NCI-H2029 (cell line): ENCODE data around the gene KRTAP10-7.
"Not testable (repeated sequence)": the region's sequence is repeated elsewhere in the genome, so short reads cannot be mapped to it uniquely, and the experiment has no call there.

Source experiments
- DNase-seq: peaks from one replicate; lab custom pipeline; 2025; lab: John Stamatoyannopoulos, UW

The KRTAP10-7 gene

DNA sequence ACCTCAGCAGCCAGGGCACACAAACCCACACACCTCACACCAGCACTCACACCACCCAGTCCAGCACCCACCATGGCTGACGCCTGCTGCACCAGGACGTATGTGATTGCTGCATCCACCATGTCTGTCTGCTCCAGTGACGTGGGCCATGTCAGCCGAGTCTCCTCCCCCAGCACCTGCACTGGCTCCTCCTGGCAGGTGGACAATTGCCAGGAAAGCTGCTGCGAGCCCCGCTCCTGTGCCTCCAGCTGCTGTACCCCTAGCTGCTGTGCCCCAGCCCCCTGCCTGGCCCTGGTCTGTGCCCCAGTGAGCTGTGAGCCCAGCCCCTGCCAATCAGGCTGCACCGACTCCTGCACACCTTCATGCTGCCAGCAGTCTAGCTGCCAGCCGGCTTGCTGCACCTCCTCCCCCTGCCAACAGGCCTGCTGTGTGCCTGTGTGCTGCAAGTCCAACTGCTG is 11.7 kb downstream of the KRTAP10-7 start, which contains the start of gene KRTAP10-8:
Gene KRTAP10-8, plus strand, starts transcription at position 51 of the 458 bp plus-strand sequence. Its CDS starts 22 bp downstream, at position 73.
- no peak for DNase-seq

DNA sequence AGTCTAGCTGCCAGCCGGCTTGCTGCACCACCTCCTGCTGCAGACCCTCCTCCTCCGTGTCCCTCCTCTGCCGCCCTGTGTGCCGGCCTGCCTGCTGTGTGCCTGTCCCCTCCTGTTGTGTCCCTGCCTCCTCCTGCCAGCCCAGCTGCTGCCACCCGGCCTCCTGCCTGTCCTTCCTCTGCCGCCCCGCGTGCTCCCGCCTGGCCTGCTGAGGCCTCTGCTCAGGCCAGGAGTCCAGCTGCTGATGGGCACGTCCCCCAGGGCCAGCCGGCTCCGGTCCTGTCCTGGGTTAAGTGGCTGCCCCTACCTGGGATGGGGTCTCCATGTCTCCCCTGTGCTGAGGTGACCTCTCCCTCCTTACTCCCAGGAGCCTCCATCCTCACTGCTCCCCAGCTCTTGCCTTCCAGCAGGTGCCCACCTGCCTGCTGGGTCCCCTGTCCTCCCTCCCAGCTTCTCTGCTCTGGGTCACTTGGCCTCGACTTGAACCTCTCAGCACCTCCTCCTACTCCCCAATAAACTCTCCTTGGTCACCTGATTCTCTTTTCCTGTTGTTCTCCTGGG is 12.4 kb downstream of the KRTAP10-7 start:
- no peak for DNase-seq

- no peak for DNase-seq
Observed at GRCh38 chr21:44613386-44614155, 13.2 kb downstream of the KRTAP10-7 start.

DNA sequence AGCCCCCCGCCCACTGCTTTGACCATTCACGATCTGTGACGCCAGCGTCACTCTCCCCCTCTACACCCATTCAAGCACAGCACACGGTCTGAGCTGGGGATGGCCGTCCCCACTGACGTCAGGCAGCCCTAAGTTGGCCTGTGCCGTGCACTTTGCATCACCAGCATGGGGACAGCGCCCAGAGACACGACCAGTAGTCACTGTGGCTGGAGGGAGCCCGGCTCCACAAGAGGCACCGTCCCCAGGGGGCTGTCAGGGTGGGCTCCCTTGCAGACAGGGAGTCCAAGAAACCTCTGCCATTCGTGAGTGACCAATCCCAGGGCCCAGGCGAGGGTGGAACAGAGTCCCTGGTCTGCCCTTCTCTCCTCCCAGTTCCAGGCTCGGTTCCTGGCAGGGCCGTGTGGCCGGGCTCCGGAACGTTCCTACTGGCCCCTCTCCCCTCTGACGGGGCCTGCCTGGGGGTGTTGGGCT is 13.8 kb downstream of the KRTAP10-7 start:
- DNase-seq = no peak

DNA sequence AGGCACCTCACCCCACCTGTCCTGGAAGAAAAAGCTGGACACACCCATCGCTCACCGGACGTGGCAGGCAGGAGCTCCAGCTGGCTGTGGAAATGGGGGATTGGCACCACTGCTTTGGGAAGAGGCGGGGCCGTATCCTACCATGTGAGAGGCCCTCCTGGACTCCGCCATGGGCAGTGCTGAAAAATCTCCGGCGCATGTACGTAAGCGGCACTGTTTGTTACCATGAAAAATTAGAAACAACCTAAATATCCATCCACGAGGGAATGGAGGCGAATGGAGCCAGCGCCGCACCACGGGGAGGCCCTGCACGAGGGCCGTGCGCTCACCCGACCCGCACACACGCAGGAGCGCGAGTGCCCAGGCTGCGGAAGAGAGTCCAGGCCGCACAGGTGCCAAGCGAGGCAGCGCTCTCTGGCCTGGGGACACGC is 14.6 kb downstream of the KRTAP10-7 start:
- DNase-seq = no peak

DNA sequence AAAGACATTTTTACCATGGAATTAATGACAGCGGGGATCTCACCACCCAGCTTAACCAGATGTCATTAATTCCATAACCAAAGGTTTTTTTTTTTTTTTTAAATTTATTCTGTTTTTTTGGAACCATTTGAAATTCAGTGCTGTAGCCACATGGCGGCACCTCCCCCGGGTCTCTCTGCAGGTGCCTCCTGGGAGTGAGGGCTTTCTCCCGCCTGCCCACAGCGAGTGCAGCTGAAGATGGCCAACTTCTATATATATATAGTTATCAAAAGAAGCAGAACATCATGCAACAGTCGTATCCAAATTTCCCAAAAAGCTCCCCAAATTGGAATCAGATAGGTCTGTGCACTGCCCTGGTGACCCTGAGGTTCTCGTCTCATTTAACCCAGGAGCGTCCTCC is 15.1 kb downstream of the KRTAP10-7 start:
- DNase-seq = no peak

GRCh38 chr21:44615911-44616590 is 15.7 kb downstream of the KRTAP10-7 start:
- DNase-seq = no peak

GRCh38 chr21:44616591-44616926 is 16.2 kb downstream of the KRTAP10-7 start:
- no peak for DNase-seq

GRCh38 chr21:44617071-44617501 is 16.7 kb downstream of the KRTAP10-7 start:
- DNase-seq = no peak

GRCh38 chr21:44618504-44618903 is 18.1 kb downstream of the KRTAP10-7 start:
- DNase-seq = no peak

- no peak for DNase-seq
Observed at GRCh38 chr21:44618909-44619308, 18.5 kb downstream of the KRTAP10-7 start.

GRCh38 chr21:44619886-44620285 is 19.5 kb downstream of the KRTAP10-7 start:
- DNase-seq = no peak

GRCh38 chr21:44623575-44623974 is 23.2 kb downstream of the KRTAP10-7 start:
- no peak for DNase-seq

- DNase-seq = no peak
Observed at GRCh38 chr21:44625756-44626155, 25.4 kb downstream of the KRTAP10-7 start.

DNA sequence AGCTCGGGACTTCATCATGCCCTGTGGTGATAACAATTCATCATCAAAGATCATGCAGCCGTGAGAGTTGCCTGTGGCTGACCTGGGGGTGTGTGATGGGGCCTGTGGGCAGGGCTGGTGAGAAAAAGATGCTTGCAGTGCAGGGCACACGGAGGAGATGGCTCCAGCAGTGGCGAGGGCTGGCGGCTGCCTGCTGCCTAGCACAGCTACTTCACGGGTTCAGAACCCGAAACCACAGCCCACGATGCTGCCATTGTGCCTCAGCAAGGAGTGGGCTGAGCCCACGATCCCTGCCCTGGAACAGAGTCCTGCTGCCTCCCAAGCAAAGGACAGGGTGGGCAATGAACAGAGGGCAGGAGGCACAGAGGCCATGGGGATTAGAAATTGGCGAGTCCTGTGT is 25.9 kb downstream of the KRTAP10-7 start:
- DNase-seq = no peak

DNA sequence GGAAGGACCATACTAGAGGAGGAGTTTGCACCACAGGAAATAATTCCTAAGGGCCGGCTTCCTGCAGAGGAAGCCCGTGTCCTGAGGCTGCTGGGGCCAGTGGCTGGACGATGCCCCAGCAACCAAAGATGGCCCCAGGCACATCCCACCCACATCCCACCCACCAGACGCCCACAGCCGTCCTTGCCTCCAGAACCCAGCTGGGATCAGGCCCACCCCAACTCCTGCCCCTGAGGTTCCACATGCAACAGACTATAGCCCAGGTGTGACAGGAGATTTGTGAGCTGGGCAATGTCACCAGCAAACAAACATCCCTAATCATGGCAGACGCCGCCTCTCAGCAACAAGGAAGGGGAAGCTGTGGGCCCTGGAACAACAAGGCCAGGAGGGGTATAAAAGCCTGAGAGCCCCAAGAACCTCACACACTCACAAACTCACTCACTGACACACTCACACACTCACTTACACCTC is 26.3 kb downstream of the KRTAP10-7 start, which contains the start of gene KRTAP10-9:
Gene KRTAP10-9, plus strand, starts transcription at position 421 of the 471 bp plus-strand sequence. CDS start 79 bp downstream, outside the sequence.
- no peak for DNase-seq

DNA sequence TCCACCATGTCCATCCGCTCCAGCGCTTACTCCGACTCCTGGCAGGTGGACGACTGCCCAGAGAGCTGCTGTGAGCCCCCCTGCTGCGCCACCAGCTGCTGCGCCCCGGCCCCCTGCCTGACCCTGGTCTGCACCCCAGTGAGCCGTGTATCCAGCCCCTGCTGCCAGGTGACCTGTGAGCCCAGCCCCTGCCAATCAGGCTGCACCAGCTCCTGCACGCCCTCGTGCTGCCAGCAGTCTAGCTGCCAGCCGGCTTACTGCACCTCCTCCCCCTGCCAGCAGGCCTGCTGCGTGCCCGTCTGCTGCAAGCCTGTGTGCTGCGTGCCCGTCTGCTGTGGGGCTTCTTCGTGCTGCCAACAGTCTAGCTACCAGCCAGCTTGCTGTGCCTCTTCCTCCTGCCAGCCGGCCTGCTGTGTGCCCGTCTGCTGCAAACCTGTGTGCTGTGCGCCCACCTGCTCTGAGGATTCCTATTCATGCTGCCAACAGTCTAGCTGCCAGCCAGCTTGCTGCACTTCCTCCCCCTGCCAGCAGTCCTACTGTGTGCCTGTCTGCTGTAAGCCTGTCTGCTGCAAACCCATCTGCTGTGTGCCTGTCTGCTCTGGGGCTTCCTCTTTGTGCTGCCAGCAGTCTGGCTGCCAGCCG is 26.9 kb downstream of the KRTAP10-7 start:
- not testable (repeated sequence) for DNase-seq

GRCh38 chr21:44627831-44628233 is 27.4 kb downstream of the KRTAP10-7 start:
- not testable (repeated sequence) for DNase-seq

DNA sequence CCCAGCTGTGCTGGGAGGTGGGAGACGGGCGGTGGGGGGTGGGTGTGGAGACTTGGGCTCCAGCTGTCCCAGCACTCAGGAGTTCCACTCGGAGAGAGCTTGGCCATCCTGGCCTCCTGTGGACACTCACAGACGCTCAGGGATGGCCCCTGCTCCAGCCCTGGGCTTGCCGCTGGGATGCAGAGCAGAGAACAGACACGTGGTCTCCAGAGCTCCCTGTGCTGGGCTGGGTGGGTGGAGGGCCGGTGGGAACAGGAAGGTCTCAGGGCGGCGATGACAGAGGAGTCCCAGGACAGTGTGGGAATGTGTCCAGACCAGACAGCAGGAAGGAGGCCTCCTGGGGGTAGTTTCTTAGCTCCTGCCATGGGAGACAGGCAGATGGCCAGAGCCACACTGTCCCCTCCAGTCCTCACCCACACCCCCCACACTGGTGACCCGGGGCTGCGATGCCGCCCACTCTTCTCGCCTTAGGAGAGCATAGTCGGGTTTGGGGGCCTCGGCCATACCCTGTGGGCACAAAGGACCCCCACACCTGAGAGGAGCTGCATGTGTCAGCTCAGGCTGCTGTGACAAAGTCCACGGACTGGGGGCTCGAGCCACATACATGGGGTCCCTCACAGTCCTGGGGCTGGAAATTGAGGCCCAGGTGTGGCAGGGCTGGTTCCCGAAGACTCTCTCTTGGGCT is 28.5 kb downstream of the KRTAP10-7 start:
- DNase-seq = no peak

DNA sequence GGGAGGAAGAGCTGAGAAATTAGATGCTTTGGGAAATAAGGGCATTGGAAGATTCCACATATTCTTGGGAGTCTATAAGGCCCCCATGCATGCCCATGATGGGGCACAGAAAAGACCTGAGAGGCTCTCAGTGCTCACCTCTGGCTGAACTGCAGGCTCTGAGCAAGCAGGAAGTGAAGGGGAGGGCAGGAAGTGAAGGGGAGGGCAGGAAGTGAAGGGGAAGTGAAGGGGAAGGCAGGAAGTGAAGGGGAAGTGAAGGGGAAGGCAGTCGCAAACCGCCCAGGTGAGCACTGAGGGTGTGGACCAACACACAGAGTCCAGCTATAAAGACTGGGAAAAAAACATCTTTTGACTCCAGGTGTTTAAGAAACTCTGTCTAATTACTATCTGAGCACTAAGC is 30.0 kb downstream of the KRTAP10-7 start:
- DNase-seq = no peak

GRCh38 chr21:44632067-44632466 is 31.7 kb downstream of the KRTAP10-7 start:
- DNase-seq = no peak
